ENCODE results near the gene FYN.
"Not testable (repeated sequence)": the region's sequence is repeated elsewhere in the genome, so short reads cannot be mapped to it uniquely, and the experiment has no call there.

Gene FYN

DNA sequence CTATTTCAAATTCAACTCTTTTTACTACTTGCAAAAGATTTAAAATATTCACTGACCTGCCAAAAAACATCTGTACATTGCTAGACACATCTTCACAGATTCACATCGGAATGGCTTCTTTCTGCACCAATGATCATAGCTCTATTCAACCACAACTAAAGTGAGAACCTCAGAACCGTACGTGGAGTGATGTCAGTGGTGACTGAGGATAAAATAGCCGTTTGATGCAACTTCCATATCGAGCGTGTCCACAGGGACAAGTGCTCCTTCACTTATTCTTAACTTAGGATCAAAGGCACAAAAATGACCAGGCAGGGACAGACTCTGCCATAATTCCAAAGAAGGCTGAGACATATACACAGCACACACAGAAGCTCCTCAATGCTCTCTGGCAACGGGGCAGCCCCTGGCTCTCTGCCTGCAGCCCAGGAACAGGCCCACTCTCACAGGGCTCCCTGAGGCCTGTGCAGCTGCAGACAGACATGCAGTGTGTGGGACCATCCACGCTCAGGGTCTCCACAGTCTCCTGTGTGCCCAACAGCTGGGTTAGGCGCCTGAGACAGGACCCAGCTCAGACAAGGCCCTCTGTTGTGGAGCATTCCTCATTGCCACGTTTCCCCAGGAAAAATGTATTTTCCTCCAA, 22.8 kb downstream of the FYN start:
- no peak for DNase-seq (ENCODE audit: low read depth)

- DNase-seq (ENCODE audit: low read depth), result no peak
These were observed 24.0 kb downstream of the FYN start for GRCh38 chr6:111849298-111849697.

DNA sequence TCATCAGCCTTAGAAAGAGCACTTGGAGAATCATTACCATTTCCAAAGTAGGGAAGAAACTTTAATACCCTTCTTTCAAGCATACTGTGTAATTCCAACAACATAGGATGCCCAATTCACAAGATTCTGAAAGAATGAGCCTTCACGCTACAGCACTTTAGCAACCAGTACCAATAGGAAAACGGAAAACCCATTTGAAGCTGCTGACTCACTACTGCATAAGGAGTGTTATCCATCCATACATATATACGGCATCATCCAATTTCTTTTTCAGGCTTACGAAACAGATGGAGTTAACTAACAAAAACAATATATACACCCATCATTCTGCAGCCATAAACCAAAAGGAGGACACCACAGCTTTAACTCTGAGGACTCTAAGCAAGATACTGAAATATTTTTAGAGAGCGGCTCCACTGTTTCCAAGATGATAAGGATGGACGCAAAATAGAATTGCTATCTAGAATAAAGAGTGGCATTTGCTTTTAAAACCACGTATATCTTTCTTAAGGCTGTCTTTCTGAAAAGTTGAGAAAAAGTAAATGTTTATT, 24.9 kb downstream of the FYN start:
- DNase-seq (ENCODE audit: low read depth), result no peak

DNA sequence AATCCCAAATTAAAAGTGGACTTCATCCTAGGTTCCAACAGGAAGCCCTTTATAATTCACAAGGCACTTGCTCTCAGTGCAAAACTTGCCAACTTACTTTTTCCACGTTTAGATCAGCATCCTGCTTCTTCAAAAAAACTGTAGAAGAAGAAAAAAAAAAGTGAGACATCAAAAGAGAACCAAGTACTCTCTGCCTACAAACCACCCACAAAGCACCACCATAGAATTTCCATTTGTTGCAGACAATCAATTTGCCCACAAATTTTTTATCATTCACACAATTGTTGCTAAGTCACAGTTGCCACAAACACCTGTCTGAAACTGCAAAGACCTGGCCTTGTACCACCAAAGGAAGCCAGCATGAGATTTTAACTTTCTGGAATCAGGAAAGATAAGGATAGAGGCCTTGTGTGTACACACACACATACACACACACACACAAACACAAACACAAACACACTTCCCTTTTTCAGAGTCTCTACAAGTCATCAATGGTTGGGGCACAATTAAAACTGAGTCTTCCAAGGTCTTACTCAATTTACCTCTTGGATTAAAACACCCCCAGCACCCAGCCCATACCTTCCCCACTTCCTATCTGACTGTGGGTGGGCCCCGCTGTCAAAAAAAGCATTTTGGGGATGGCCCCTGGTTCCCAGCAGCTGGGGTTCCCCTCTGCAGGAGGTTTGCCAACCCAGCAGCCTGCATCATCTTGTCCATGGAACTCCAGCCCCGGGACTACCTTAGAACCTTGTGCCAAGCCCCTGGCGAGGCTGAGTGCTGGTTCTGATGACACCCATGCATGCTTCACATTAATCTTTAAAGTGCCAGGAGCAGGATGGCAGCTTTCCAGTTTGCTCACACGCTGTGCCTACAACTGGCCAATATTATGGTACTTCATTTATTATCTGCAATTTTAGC, 26.5 kb downstream of the FYN start:
- DNase-seq (ENCODE audit: low read depth), result no peak

- DNase-seq (ENCODE audit: low read depth), result no peak
These were observed 27.2 kb downstream of the FYN start for GRCh38 chr6:111846066-111846465.

DNA sequence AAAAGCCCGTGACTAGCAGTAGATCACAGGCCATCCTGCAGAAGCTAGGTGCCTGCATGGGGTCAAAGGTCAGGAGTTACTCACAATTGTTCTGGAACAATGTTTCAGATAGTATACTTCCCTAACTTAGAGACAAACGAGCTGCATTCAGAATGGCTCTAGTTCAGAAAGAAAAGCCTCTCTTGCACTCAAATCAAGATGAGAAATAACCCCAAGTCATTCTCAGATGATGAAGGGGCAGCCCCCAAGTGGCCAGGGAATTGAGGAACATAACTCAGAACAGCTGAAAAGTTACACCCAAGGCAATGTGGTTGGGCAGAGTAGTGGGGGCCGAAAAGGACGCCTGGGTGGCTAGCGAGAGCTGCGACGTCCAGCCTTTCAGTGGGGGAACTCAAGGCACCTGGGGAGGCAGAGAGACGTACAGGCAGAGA, 27.8 kb downstream of the FYN start:
- DNase-seq (ENCODE audit: low read depth), result no peak

DNA sequence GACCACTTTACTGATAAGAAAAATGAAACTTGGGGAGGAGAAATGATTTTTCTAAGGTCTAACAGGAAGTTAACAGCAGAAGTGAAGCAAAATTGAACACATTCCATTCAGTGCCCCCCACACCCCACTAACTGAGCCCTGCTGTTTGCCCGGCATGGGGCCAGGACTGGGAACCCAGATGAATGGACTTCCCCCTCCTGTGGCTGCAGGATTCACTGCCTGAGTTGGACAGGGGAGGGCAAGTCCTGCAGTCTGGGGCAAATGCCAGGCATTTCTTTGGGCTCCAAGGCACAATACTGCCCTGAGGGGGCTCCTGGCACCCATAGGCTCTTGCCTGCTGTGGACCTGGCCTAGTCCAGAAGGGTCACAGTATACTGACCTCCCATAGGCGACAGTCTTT, 28.3 kb downstream of the FYN start:
- DNase-seq (ENCODE audit: low read depth), result no peak

GRCh38 chr6:111844376-111844775, 28.9 kb downstream of the FYN start:
- no peak for DNase-seq (ENCODE audit: low read depth)

DNA sequence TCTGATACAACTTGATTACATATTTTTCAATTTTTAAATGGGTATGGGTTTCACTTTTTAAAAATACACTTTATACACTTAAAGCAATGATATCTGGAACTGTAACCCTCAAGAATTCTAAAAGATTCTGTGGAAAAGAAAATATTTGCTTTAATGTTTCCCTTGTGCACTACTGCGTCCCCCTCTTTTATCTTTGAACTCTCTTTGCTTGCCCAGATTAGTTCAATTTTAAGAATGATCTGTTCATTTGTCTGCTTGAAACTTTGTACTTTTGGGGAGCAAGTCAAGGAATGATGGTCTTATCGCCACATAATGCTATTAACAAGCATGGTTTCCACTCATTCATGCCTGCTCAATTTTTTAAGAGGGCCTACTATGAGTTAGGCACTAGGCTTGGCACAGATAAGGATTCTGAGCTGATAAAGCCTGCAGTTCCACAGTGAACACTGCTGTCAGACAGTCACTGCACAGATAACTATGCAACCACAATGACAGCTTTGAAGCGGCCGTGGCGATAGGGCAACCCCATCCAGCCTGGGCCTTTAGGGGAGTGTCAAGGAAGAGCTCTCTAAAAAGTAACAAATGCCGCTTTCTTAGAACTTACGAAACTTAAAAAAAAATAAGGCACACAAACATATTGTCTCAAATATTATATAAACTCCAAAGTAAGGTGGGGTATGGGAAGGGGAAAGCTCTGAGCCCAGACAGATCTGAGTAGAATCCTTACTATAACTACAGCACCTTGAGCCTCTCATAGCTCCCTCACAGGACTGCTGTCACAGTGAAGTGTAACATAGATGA, 29.7 kb downstream of the FYN start:
- no peak for DNase-seq (ENCODE audit: low read depth)

DNA sequence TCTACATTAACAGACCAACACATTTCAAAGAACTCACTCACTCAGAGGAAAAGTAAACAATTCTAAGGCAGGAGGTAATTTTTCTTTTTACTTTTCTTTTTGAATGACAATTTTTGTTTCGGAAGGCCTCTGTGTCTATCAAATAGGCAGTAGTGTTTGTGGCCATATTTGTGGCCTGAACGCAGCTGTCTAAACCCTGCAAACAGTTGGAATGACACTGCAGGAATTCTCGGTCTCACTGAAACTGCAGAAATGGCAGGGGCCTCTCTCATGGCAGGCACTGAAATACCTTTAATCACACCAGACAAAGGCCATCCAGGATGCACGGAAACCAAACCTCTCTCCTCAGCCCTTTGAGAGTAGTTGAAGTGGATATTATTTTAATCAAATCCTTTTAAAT, 30.4 kb downstream of the FYN start:
- no peak for DNase-seq (ENCODE audit: low read depth)

DNA sequence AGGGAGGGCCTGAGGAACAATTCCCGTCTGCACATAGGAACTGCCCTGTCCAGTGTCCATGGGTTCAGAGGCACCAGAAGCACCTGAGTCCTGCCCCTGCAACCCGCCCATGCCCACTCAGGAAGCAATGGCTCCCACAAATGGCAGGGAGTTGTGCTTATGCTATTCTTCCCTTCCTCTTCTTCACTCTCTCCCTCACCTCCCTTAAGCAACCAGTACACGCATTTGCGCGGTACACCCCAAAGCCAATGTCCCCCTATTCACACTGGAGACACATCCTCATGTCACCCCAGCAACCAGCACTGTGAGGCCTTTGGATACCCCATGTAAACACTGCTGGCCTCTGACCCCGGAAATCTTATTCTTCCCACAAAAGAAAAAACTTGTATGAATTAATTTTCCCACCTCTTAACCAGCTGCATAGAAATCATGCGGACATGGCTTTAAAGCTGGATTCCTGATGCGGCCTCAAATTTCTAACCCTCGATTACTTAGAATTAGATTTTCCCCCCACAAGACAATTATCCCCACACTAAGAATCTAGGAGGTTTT, 30.9 kb downstream of the FYN start:
- DNase-seq (ENCODE audit: low read depth), result no peak

- no peak for DNase-seq (ENCODE audit: low read depth)
These were observed 31.4 kb downstream of the FYN start for GRCh38 chr6:111841822-111842221.

DNA sequence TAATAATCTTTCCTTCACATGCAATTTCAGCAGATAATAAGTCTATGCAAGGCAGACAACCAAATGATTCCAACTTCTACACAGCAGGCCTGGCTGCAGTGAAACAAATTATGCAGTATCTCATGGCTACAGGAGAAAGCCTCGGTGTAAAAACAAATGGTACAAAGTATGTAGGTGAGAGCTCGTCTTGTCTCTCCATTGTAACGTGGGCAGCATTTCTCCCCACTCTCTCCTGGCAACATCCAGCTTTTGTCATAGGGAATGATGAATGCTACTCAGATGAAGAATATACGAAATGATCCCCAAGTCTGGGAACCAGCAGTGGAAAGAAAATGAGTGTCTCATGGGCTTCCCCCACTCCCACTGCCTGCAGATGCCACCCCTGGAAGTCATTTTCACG, 32.4 kb downstream of the FYN start:
- DNase-seq (ENCODE audit: low read depth), result no peak

DNA sequence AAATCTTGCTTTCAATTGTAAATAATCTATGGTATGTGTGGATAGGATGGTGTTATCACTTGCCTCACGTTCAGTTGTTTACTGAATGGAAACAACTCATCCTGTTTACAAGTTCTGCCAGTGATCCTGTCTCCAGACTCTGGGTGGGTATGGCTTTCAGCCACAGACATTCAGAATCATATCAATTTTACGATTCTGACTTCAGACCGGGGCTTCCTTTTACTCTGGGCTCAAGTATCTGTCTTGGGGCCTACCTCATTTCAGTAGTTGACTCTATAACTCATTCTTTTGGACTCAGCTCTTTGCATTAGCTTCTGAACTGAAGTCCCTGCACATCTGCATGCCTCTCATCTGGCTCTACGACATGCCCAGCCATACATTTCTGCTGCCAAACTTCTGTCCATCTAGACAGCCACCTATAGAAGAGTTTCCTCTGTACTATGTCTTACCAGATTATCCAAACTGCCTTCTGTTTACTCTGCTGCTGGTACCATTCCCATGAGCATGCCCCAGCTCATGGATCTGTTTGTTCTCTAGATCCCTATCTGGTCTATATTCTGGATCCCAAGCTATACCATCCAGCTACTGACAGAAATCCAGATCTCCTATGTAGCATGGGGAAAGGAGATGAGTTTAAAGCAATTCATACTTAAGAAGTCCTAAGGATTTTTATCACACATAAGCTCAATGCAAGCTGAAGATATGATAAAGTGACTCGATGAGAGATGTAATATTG, 34.3 kb downstream of the FYN start:
- DNase-seq (ENCODE audit: low read depth), result no peak

DNA sequence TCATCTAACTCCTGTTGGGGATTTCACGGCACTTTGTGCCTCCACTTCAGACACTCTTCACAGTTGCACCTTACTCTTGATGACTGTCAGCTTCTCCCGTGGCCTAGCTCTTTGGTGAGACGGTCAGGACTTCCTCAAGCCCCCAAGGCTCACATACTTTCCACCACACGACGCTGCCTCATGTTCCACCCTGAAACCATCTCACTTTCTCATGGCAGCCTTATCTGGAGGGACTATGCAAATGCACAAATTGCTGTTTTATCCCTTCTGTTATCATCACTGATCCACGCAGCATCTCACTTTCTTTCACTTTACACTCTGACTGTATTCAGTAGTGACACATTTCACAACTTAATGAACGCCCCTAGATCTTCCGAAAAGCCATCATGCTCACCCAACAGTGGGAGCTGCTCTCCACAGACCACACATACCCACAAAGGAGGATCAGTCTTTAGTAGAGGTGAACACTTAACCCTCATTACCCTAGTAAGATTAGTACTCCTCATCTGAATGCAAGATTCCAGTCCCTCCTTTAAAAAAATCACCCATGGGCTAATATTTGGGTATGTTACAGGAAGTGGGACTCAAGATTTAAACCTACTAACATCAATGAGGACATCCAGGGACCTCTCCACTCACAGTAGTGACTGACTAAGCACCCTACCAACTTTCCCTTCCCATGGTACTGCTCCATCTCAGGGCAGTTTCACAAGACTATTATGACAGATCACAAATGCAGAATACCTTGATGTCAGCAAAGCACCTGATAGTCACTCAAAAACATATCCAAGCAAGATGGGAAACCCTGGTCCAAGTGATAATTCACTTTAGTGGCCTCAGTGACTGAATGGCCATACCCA, 35.4 kb downstream of the FYN start:
- DNase-seq (ENCODE audit: low read depth), result no peak

- DNase-seq (ENCODE audit: low read depth), result no peak
These were observed 36.2 kb downstream of the FYN start for GRCh38 chr6:111837007-111837406.

DNA sequence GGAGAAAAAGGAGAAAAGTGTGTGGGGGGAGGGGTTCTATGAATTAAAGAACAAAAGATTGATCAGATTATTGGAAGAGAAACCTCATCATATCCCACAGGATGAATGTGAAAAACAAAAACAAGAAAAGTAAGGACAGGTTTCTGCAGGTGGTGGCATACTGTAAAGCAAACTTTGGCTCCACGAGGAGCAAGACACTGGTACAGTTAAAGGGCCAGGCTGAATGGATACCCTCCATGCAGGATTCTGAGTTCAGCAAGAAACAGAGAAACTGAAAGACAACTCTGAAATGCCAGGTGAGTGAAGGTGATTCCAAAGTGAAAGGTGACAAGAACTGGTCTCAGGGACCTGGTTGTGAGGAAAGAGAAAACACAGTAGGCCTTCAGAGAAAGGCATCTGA, 37.4 kb downstream of the FYN start:
- no peak for DNase-seq (ENCODE audit: low read depth)

GRCh38 chr6:111835398-111835797, 37.9 kb downstream of the FYN start:
- not testable (repeated sequence) for DNase-seq (ENCODE audit: low read depth)

DNA sequence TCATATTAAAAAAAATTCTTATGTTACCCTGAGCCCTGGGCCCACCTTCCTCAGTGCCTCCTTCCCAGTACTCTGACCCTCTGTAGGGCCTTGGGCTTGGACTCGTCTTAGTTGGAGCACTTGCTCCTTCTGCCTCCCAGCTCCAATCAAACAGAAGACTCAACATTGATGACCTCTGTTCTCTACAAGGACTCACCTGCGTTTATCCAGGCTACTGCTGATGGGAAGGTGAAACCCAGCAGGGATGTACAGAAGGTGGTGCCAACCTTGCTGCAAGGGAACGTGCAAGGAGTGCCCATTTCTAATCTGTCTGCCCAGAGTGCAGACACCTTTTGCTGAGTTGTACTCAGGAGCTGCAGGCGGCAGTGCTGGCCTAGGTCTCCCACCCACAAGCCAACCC, 38.9 kb downstream of the FYN start:
- DNase-seq (ENCODE audit: low read depth), result no peak

DNA sequence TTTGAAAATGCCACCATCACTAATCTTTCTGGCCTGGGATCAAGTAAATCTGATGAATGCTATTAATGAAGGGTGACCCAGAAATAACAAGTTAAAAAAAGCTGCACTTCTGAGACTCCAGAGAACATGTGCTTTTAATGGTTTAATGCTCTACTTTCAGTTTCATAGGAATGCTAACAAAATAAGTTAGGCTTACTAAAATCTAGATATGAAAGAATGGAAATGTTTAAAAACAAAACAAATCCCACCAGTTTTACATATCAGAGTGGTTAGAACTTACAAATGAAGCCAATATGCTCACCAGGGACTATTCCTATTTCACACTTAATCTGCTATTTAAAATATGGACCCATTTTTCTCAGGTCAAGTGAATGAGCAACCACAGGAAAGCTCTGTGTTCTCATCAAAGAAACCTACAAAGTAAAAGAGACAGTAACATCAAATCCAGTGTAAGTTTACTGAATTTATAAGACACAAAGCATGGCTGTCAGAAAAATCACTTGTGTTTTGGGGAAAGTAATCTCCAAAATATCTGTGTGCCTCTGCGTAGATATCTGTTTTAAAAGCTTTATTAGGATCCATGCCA, 40.3 kb downstream of the FYN start:
- DNase-seq (ENCODE audit: low read depth), result no peak
